Esophagus muscularis mucosa (tissue), 4 donors: ENCODE data around the gene MYO10.

Source experiments
- EP300 ChIP-seq: sonication (generic); formaldehyde crosslinking; IDR thresholded peaks from one replicate; pipeline ENCODE4 v1.6.1; 2017; ENCODE audit warnings: antibody characterized with exemption
- POLR2A ChIP-seq: fragments of 450-650 bp; IDR thresholded peaks from one replicate; pipeline ENCODE4 v1.6.1; 2017; ENCODE audit warnings: antibody characterized with exemption, moderate library complexity, mild to moderate bottlenecking, low read depth
- TF ChIP-seq, protein P1 (sequence below), 3 experiments: fragments of 200-600 bp in 2 of 3; fragments of 450-650 bp in 1 of 3; sonication (generic) in 2 of 3; IDR thresholded peaks; one replicate each; pipeline ENCODE4 v1.5.1; 2017 to 2019; ENCODE audit warnings: antibody characterized with exemption in 3 of 3, mild to moderate bottlenecking in 2 of 3, moderate library complexity in 1 of 3

DNA sequence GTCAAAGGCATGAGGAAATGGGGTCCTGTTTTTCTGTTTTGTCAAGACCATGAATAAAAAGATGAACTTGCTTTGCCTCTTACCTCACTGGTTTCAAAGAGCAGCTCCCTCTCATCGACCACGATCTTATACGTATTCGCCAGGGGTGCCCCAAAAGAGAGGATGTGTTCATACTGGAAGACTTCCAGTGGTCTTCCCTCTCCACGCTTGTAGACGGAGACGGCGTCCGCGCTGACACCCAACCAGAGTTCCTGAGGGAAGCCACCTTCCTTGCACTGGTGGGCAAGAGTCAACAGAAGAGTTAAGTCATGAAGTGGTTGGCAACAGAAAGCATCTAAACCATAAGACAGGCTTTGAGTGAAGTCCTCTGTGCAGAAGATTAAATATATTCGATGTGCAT, 267.9 kb downstream of the MYO10 start:
- TF ChIP-seq, protein P1, sequence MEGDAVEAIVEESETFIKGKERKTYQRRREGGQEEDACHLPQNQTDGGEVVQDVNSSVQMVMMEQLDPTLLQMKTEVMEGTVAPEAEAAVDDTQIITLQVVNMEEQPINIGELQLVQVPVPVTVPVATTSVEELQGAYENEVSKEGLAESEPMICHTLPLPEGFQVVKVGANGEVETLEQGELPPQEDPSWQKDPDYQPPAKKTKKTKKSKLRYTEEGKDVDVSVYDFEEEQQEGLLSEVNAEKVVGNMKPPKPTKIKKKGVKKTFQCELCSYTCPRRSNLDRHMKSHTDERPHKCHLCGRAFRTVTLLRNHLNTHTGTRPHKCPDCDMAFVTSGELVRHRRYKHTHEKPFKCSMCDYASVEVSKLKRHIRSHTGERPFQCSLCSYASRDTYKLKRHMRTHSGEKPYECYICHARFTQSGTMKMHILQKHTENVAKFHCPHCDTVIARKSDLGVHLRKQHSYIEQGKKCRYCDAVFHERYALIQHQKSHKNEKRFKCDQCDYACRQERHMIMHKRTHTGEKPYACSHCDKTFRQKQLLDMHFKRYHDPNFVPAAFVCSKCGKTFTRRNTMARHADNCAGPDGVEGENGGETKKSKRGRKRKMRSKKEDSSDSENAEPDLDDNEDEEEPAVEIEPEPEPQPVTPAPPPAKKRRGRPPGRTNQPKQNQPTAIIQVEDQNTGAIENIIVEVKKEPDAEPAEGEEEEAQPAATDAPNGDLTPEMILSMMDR (IDR thresholded peaks at IDR 0.05), result no peak
- TF ChIP-seq EP300, result no peak
- TF ChIP-seq POLR2A, result no peak
